C4-2B (cell line): Measurements from ENCODE around the gene SERTAD3.

Experiments used
- CTCF ChIP-seq: fragments of 450-650 bp; conservative IDR thresholded peaks from 2 replicates; pipeline ENCODE4 v1.5.1; 2017; ENCODE audit warnings: mild to moderate bottlenecking
- ZFX ChIP-seq: fragments of 450-650 bp; IDR thresholded peaks from 2 replicates; pipeline ENCODE4 v1.6.1; 2017

- no peak for TF ChIP-seq CTCF
- TF ChIP-seq ZFX: no peak
These were observed 32.9 kb downstream of the SERTAD3 start for GRCh38 chr19:40411125-40411842.
